CD4-positive, alpha-beta T cell (primary cell): ENCODE data around the gene EOLA1. TPM values are rescaled to one million over a fixed set of nuclear protein-coding genes. Genes with fewer than 3 reads are reported as not detected.
"Not testable (repeated sequence)": the region's sequence is repeated elsewhere in the genome, so short reads cannot be mapped to it uniquely, and the experiment has no call there.

Experiments used
- ATAC-seq: fragments of 200-7000 bp; cut with Tn5 transposase; one replicate; pipeline ENCODE4 v1.10.0; 2022; ENCODE audit warnings: mild to moderate bottlenecking; ENCODE audit not compliant: poor library complexity
- CTCF ChIA-PET: fragments of 350-600 bp; sonication (Branson Sonifier 250); formaldehyde crosslinking; loops from one replicate; lab custom pipeline; 2021; ENCODE audit warnings: antibody characterized with exemption, inconsistent platforms; lab: Charles Lee
- POLR2A ChIA-PET: fragments of 350-600 bp; sonication (Branson Sonifier 250); formaldehyde crosslinking; loops from one replicate; lab custom pipeline; 2021; ENCODE audit warnings: antibody characterized with exemption, inconsistent platforms; lab: Charles Lee
- DNase-seq, 14 experiments: peaks; one replicate each; pipeline ENCODE4 v3.0.0-alpha.2; 2013 to 2020; ENCODE audit warnings: mixed read lengths in 2 of 14
- H3K27ac ChIP-seq, 2 donors: one replicate each; pipeline versions ENCODE4 v1.5.1 to v1.7.0; 2013; ENCODE audit warnings: low read length in 2 of 2, low read depth in 1 of 2, mild to moderate bottlenecking in 1 of 2
- H3K27me3 ChIP-seq, 2 experiments: 1 replicate in 1 of 2; 2 replicates in 1 of 2; pipeline versions ENCODE4 v1.6.1 to v1.7.0; 2013; ENCODE audit warnings: low read length in 2 of 2, control low read depth in 1 of 2, mild to moderate bottlenecking in 1 of 2, moderate library complexity in 1 of 2; ENCODE audit not compliant: insufficient read depth in 2 of 2, control insufficient read depth in 1 of 2
- H3K36me3 ChIP-seq: one replicate; pipeline ENCODE4 v1.6.1; 2013; ENCODE audit warnings: low read length, control low read depth; ENCODE audit not compliant: insufficient read depth
- H3K4me1 ChIP-seq: one replicate; pipeline ENCODE4 v1.6.1; 2013; ENCODE audit warnings: low read length, control low read depth; ENCODE audit not compliant: insufficient read depth
- H3K4me3 ChIP-seq: one replicate; pipeline ENCODE4 v1.5.1; 2013; ENCODE audit warnings: mild to moderate bottlenecking, low read length, moderate library complexity
- H3K9me3 ChIP-seq, 2 experiments: 1 replicate in 1 of 2; 2 replicates in 1 of 2; pipeline versions ENCODE4 v1.6.1 to v1.7.0; 2013; ENCODE audit warnings: low read length in 2 of 2, mild to moderate bottlenecking in 2 of 2, control low read depth in 1 of 2, moderate library complexity in 1 of 2; ENCODE audit not compliant: control insufficient read depth in 1 of 2, insufficient read depth in 1 of 2
- H3K27ac Mint-ChIP-seq: one replicate; pipeline ENCODE4 v1.8.0; 2020; ENCODE audit warnings: mixed read lengths
- H3K27me3 Mint-ChIP-seq: one replicate; pipeline ENCODE4 v1.8.0; 2021; ENCODE audit warnings: mixed read lengths
- H3K36me3 Mint-ChIP-seq: one replicate; pipeline ENCODE4 v1.8.0; 2021; ENCODE audit warnings: low read depth, mixed read lengths
- H3K4me1 Mint-ChIP-seq: one replicate; pipeline ENCODE4 v1.8.0; 2021; ENCODE audit warnings: low read depth, mixed read lengths
- H3K4me3 Mint-ChIP-seq: one replicate; pipeline ENCODE4 v1.8.0; 2020; ENCODE audit warnings: mild to moderate bottlenecking, mixed read lengths
- H3K9me3 Mint-ChIP-seq: one replicate; pipeline ENCODE4 v1.8.0; 2020; ENCODE audit warnings: mixed read lengths
- intact Hi-C, 2 experiments: fragments of 100-400 bp; cut with DNase I in 1 of 2; cut with micrococcal nuclease in 1 of 2; formaldehyde crosslinking; loops; one replicate each; pipeline versions ENCODE4 v1.15.1 to v1.9.0; 2023 to 2025; cut with DNase I, micrococcal nuclease
- total RNA-seq, 174 experiments: library from RNA in 2 of 174; stranded (reverse) in 2 of 174; gene quantifications; one replicate each; pipeline ENCODE4 v1.2.3 and lab custom pipeline; 2021 to 2026
- TF ChIP-seq, protein P1 (sequence below): fragments of 200-600 bp; IDR thresholded peaks from one replicate; pipeline ENCODE4 v1.8.0; 2022; ENCODE audit warnings: antibody characterized with exemption, mild to moderate bottlenecking

The EOLA1 gene
- total RNA-seq, 2 experiments from 2014 or later: 63.1 to 68.5 TPM

- Mint-ChIP-seq H3K4me1 (peaks cover 49% of the 10 kb centered on the region), H3K27ac (peak overlapping the region; percentile 59), H3K4me3 (no peak overlapping the region), H3K27me3 (no peaks in the 10 kb centered on the region), H3K9me3 (no peaks in the 10 kb centered on the region), H3K36me3 (no peaks in the 10 kb centered on the region)
- TF ChIP-seq, protein P1, sequence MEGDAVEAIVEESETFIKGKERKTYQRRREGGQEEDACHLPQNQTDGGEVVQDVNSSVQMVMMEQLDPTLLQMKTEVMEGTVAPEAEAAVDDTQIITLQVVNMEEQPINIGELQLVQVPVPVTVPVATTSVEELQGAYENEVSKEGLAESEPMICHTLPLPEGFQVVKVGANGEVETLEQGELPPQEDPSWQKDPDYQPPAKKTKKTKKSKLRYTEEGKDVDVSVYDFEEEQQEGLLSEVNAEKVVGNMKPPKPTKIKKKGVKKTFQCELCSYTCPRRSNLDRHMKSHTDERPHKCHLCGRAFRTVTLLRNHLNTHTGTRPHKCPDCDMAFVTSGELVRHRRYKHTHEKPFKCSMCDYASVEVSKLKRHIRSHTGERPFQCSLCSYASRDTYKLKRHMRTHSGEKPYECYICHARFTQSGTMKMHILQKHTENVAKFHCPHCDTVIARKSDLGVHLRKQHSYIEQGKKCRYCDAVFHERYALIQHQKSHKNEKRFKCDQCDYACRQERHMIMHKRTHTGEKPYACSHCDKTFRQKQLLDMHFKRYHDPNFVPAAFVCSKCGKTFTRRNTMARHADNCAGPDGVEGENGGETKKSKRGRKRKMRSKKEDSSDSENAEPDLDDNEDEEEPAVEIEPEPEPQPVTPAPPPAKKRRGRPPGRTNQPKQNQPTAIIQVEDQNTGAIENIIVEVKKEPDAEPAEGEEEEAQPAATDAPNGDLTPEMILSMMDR: no peak
- CTCF ChIA-PET: interaction anchor here (2.4 kb wide), 1 partner anchor 11 kb away, joined by 9 read pairs; no protein-coding TSS in a partner anchor
- no peaks in the 10 kb centered on the region for H3K9me3 ChIP-seq
- intact Hi-C loops: loop anchor here in 1 of 2 experiments (2.0 kb wide), 1 partner anchor 16 kb away; no protein-coding TSS in a partner anchor
- POLR2A ChIA-PET: interaction anchor here (2.8 kb wide), 1 partner anchor 17 kb away, joined by 21 read pairs; the partner anchor contains the start of gene EOLA1
- ATAC-seq: no peak
- H3K36me3 ChIP-seq: no peaks in the 10 kb centered on the region
- no peaks in the 10 kb centered on the region for H3K27me3 ChIP-seq
- peaks cover 51% of the 10 kb centered on the region for H3K4me1 ChIP-seq
- peak overlapping the region in 1 of 2 donors; percentile 2 for H3K27ac ChIP-seq
- DNase-seq: no peak
- H3K4me3 ChIP-seq: no peak overlapping the region
Observed at GRCh38 chrX:149522916-149523315, 17.9 kb upstream of the EOLA1 start.

DNA sequence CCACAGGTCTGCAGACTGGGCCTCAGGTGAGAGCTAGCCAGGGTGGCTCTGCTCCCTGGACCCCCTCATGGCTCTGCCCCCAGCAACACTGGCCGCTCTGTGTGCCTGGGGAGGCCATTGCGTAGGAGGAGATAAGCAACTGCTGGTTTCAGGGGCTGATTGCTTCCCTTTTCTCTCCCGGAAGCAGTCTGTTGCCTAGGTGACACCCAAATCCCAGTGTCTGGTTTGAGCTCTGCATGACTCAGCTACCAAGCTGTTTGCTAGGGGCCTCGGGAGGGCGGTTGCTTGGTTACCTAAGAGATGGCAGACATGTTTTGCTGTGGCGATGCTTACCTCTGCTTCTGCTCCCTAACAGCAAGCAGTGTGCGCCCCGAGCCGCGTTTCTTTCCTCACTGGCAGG is 15.4 kb upstream of the EOLA1 start:
- H3K27me3 Mint-ChIP-seq, H3K9me3 ChIP-seq, intact Hi-C loops, H3K36me3 ChIP-seq, CTCF ChIA-PET, H3K9me3 Mint-ChIP-seq, H3K36me3 Mint-ChIP-seq, H3K27me3 ChIP-seq: not testable (repeated sequence)
- Mint-ChIP-seq H3K4me1 (peaks cover 46% of the 10 kb centered on the region), H3K27ac (peak overlapping the region; percentile 88), H3K4me3 (peak overlapping the region; percentile 62)
- Histone ChIP-seq H3K4me3 (peak overlapping the region; percentile 19), H3K4me1 (peaks cover 51% of the 10 kb centered on the region), H3K27ac (peak overlapping the region; percentile 56 to 67)
- ATAC-seq: peak; percentile 80
- POLR2A ChIA-PET: interaction anchor here (2.4 kb wide), 1 partner anchor 15 kb away, joined by 12 read pairs; the partner anchor contains the start of gene EOLA1
- DNase-seq: peak; percentile 51 to 89 (median 65)

GRCh38 chrX:149525903-149526302 is 14.9 kb upstream of the EOLA1 start:
- DNase-seq: peak in 10 of 14 experiments; percentile 5 to 79 (median 30)
- H3K9me3 ChIP-seq, H3K36me3 ChIP-seq, H3K36me3 Mint-ChIP-seq, H3K9me3 Mint-ChIP-seq, intact Hi-C loops, H3K27me3 ChIP-seq, H3K27me3 Mint-ChIP-seq: not testable (repeated sequence)
- peaks cover 41% of the 10 kb centered on the region for H3K4me1 Mint-ChIP-seq
- peak overlapping the region; percentile 88 for H3K27ac Mint-ChIP-seq
- peak overlapping the region; percentile 80 to 86 for H3K27ac ChIP-seq
- H3K4me3 Mint-ChIP-seq: peak overlapping the region; percentile 51
- ChIA-PET POLR2A (interaction anchor here (1.3 to 2.4 kb wide), 2 partner anchors 14 to 21 kb away, joined by 3 to 12 read pairs; partner anchors contain the start of genes EOLA1 and IDS), CTCF (interaction anchor here (0.8 kb wide), 2 partner anchors 10 to 14 kb away, joined by 3 to 4 read pairs; partner anchors contain the start of gene EOLA1)
- H3K4me3 ChIP-seq: peak overlapping the region; percentile 16
- peak; percentile 35 for ATAC-seq
- peaks cover 51% of the 10 kb centered on the region for H3K4me1 ChIP-seq

GRCh38 chrX:149526318-149527033 is 14.3 kb upstream of the EOLA1 start:
- H3K36me3 Mint-ChIP-seq, H3K9me3 Mint-ChIP-seq, H3K4me3 ChIP-seq, H3K27me3 Mint-ChIP-seq, H3K9me3 ChIP-seq, H3K36me3 ChIP-seq, H3K4me3 Mint-ChIP-seq, H3K27me3 ChIP-seq, ATAC-seq, intact Hi-C loops: not testable (repeated sequence)
- Histone ChIP-seq H3K4me1 (peaks cover 48% of the 10 kb centered on the region), H3K27ac (peak overlapping the region; percentile 80 to 86)
- POLR2A ChIA-PET: interaction anchor here (1.3 to 2.4 kb wide), 2 partner anchors 14 to 21 kb away, joined by 3 to 12 read pairs; partner anchors contain the start of genes EOLA1 and IDS
- Mint-ChIP-seq H3K27ac (peak overlapping the region; percentile 88), H3K4me1 (peaks cover 35% of the 10 kb centered on the region)
- DNase-seq: peak in 2 of 14 experiments; percentile 15 to 30
- CTCF ChIA-PET: interaction anchor here (0.8 kb wide), 2 partner anchors 11 to 14 kb away, joined by 3 to 4 read pairs; partner anchors contain the start of gene EOLA1
